Midbrain (tissue), 1 donor: ENCODE results near the gene ASPRV1.
A peak's percentile ranks its signal among the peaks of the same experiment; 100 is the strongest.

ENCODE experiments used
- DNase-seq: peaks from one replicate; lab custom pipeline; 2025; lab: John Stamatoyannopoulos, UW

The ASPRV1 gene

DNA sequence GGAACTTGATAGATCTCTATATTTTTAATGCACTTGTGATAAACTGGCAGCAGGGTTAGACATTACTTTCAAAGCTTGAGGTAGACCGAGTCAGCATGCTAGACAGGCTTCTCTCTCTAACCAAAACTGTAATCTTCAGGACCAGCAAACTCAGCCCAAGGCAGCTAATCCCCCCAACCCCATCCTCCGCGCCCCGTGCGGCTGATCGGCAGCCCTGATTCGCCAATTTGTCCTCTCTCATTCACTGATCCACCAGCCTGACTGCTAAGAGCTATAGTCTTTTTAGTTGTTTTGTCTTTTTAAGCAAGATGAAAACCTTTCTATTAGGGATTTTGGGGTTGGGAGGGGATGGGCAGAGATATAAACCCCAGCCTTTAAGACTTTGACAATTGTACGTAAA, 20.7 kb downstream of the ASPRV1 start:
- DNase-seq = no peak

DNA sequence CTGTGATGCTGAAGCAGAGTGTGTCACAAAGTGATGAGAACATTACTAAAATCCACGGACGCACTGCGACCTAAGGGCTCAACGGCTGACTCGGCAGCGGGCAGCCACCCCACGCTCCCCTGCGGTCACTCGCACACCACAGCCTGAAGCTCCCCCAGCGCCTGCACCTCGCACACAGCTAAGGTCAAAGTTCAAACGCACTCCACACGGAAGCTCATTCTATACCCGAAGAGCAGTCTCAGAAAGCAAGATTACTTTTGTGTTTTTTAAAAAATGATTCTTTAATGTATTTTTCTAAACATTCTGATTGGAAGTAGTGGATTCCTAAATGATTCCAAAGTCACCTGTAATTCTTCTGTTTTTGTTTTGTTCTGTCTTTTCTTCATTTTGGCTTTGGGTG, 21.7 kb downstream of the ASPRV1 start:
- DNase-seq = no peak

DNA sequence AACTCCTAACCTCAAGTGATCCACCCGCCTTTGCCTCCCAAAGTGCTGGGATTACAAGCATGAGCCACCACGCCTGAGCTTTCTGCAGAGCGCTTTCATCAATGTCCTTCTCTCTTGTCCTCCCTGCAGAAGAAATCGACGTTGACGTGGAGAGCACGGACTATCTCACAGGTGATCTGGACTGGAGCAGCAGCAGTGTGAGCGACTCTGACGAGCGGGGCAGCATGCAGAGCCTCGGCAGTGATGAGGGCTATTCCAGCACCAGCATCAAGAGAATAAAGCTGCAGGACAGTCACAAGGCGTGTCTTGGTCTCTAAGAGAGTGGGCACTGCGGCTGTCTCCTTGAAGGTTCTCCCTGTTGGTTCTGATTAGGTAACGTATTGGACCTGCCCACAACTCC, 23.5 kb downstream of the ASPRV1 start:
- DNase-seq = no peak

- DNase-seq = no peak
Observed at GRCh38 chr2:69936906-69937305, 24.5 kb downstream of the ASPRV1 start.

DNA sequence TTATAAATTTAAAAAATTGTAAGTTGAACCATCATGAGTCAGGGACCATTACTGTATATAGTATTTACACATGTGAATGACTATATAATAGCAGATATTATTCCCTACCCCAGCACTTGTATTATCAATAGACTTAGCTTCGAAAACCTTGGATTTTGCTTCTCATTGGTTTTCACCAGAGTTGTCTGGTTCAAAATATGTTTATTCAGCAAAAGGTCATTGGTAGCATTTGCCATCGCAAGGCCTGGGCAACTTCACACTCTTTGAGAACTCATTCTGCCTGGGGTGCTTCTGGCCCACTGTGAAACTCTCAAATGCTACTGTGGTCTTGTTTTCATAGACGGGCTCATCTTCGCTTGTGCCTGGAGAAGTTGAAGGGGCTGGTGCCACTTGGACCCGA, 26.4 kb downstream of the ASPRV1 start:
- DNase-seq = no peak

GRCh38 chr2:69934614-69934908, 26.9 kb downstream of the ASPRV1 start:
- DNase-seq = no peak

DNA sequence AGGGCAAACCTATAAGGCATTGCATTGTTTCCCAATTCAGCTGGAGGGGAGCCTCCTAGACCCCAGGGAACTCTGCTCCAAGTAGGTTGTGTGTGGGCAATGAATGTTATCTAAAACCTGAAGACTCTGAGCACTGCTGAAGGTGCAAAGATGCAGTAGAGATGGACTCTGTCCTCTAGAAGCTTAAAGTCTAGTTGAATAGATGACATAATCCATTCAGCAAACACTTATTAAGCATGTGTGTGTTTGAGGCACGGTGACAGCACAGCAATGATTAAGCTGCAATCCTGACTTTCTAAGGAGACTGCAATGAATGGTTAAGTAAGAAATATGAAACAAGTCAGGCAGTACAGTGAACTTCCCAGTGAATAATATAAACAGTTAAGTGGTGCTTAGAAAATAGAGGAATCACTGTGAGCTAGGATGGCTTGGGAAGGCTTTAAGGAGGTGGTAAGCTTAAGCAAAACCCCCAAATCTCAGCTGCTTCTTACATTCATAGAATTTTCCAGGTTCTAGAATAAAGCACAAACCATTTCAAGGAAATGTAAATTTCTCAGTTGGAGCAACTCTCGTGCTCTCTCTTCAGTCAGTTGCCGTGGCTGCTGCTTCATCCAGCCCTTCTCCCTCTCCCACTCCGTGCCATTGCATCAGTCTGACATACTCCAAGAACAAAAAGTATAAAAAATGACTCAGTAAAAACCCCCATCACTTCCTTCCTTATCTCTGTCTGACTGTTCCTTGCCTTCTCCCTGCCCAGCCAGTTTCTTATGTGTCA, 27.4 kb downstream of the ASPRV1 start:
- DNase-seq = no peak

- DNase-seq = no peak
Observed at GRCh38 chr2:69933254-69933828, 28.1 kb downstream of the ASPRV1 start.

DNA sequence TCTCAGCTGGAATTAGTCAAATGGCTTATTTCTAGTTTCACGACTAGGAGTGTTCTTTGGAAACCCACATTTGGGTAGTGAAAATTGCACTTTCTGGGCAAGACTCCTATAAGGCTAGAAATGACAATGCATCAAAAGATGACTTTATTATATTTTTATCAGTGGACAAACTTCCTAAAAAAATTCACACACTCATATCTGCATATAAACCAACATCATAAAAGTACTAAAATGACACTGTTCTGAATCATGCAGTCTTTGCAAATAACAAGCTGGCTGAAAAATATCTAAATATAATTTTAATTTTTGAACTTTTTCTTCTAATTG, 28.9 kb downstream of the ASPRV1 start:
- DNase-seq = no peak

DNA sequence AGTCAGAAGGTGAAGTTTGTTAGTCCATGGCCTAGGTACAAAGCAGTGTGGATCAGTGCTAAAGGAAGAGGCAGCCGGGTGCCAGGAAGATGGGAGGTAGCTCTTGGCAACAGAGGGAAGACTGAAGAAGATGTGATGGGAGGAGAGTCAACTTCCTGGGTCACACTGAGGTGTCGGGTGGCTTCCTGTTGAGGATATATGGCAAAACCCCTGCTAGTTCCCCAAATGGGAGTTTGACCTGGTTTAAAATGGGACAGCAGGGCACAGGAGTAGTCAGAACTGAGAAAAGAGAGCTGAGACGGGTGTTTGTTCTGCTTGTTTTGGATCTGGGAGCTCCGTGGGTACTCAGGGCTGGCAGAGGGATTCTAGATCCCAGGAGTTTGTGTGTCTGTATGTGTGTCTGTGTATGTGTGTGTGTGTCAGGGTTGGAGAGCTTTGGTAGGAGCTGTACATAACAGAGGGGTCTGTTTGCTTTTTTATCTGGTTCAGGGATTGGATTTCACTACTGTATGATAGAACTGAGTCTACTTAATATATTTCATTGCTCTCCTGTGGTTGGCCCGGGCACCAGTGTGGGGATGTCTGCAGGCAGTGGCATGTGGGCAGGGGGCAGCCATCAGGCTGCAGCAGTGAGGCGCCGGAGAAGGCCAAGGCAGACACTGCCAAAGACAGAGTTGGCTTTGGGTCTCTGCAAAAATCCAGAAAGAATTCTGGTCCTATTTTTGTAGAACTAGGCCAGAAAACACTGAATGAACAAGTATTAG, 29.4 kb downstream of the ASPRV1 start:
- DNase-seq = peak; percentile 41

DNA sequence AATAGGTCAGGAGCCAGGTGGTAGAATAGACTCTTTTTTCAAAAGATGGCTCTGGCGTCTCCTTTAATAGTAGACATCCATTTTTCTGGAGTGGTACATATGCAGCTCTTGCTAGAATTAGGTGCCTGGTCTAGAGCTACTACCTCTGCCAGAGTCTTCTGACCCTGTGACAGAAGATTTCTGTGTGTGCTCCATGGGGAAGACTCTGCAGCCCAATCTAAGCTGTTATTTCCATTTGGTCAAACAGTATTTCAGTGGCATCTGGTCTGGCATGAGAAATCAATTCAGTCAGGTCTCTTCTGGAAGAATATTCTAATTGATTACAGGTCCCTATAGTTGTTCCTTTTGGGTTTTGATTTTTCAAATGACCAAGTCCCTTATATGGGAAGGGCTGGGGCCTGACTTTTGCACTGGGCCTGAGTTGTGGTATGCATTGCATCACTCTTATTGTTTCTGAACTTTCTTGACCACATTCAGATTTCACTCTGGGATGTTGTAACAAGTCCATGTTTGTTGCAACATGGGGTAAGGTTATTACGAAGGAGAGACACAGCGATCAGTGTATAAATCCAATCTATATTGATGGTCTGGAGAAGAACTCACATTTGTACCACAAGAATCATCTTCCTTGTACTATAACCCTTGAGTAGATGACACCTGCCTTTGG, 34.4 kb downstream of the ASPRV1 start:
- DNase-seq = no peak

- DNase-seq = no peak
Observed at GRCh38 chr2:69923116-69923515, 38.3 kb downstream of the ASPRV1 start.

DNA sequence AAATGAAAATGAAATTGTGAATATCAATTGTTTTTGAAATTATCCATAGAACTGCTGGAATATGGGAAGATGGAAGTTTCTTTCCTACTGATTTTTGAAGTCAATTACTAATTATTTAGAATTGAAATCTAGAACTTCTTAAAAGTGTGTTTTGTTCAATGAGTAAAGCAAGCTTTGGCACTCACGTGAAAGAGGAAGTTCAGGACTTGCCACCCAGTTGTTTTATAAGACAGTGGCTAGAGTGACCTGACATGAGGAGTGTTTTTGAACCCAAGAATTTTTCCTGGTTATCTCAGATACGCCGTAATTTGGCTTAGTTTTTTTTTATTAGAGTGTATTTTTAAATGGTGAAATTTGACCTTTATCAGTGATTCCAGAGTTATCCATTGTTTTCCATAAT, 43.0 kb downstream of the ASPRV1 start:
- no peak for DNase-seq

- DNase-seq = no peak
Observed at GRCh38 chr2:69917852-69918251, 43.6 kb downstream of the ASPRV1 start.

DNA sequence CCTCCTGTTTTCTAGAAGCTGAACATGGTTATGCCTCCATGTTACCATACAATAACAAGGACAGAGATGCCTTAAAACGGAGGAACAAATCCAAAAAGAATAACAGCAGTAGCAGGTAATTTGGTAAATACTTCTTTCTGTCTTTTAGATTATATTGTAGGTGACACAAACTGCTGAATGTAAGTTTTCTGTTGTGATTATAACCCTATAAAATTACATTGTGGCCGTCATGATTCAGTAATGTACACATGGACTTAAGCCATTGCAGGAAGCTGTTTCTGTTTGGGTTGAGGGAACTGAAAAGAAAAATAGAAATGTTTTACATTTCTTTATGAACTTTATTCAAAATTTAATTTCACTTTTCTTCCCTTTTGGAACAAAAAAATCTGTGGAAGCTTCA, 45.3 kb downstream of the ASPRV1 start:
- no peak for DNase-seq

GRCh38 chr2:69914950-69915945, 46.2 kb downstream of the ASPRV1 start, which contains the start of gene MXD1:
Gene MXD1 (plus strand): TSS chr2:69915109. CDS start chr2:69915331, 222 bp downstream.
- no peak for DNase-seq

GRCh38 chr2:69914164-69914949, 47.1 kb downstream of the ASPRV1 start:
- peak; percentile 100 for DNase-seq

DNA sequence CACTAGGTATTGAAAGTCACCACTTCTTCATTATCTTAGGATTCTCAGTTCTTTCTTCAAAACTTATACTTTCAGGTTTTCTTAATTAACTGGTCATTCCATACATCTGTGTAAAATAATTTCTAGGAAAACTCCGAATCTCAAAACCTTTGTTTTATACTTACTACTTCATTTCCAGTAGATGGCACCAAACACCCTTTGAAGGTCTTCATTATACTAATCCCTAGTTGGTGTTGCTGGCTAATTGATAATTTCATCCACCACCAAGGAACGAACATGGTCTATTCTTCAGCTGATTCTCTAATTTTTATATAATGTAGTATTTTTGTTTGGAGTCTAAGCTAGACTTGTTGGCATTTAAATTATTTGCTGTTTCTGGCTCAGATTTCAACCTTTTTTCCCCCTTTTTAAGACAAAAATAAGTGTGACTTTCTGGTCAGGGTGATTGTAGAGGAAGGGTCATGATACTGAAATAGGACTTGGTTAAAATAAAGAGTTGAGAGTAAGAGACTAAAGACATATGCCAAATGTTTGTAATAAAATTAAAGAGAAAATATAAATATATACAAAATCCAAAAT, 49.4 kb downstream of the ASPRV1 start:
- DNase-seq = peak; percentile 77
